M059J (cell line): ENCODE measurements around the gene KDM4C. TPM values are rescaled to one million over a fixed set of nuclear protein-coding genes. Genes with fewer than 3 reads are reported as not detected.

Experiments used
- DNase-seq: peaks from one replicate; pipeline ENCODE4 v3.0.0-alpha.2; 2012; ENCODE audit warnings: low read depth
- total RNA-seq: library from RNA; depleted of rRNA; stranded (reverse); fragments of >200 nt; shearing (Covaris generic); gene quantifications from 2 replicates; pipeline ENCODE4 v1.2.3, GENCODE V29; 2014

The KDM4C gene
- total RNA-seq, 1 experiment from 2014 or later = 17.7 TPM

DNA sequence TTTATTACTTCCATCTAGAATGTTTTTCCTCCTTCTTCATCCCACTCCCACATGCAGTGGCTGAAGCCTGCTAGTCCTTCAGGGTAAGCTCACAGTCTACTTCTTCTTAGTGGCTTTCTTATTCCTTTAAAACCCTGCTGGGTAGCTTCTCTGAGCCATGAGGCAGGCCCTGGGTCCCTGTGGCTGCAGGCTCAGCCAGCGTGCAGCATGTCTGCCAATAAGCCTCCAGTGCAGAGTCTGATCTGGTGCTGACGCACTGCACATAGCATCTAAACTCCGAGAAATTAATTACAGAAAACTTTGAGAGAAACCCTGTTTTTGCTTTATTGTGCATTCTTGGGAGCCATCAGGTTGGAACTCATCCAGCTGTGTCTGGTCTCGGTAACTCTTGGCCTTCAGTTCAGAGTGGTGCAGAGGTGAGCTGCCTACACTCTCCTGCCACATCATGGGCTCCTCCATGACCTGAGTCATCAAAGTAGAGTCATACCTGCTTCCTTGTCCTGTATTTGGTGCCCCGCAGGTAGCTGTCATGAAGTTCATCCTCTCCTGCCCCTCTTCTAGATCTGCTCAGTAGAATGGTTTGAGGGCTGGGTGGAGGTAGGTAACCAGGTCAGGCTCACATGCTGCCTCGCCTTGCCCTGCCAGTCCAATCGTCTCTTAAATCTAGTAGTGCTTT lies 339.4 kb downstream of the KDM4C start:
- peak; percentile 1 for DNase-seq

DNA sequence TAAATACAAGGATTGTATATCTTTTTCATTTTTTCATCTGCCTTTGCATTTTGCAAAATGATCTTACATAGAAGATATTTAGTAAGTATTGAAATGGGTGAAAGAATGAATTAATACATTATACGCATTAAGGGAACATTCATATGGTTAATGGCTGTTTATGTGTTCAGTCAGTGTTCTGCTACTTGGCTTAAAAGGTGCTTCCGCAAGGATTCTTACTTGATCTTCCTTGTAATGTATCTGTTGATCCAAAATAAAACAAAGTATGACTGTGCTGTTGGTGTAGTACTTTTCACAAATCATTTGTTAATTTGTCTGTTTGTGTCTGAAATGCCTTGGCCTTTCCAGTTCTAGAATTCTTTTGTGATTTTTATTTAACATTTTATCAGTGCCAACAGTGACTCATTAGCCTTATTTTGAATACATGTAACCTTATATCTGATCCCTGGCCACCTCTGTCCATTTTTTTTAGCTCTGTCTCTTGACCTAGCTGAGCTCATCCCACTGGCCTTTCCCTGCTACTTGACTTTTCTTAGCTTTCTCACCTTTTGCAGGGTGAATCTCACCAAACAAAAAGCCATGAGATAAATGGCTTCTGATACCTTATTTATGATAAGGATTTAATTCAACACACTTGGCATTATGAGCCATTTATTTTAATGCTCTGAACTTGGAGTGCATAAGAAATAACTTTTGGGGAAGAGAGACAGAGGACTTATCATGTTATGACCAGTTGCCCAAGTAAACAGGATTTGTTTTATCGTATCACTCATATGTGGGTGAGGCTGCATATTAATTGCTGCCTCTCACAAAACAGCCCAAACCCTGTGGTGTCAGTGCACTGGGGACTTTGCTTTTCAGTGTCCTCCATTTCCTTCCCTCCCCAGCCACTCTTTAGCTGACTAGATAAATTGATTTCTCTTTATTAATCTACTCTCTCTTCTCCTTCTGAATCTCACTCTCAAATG lies 340.3 kb downstream of the KDM4C start:
- DNase-seq = peak; percentile 44

DNA sequence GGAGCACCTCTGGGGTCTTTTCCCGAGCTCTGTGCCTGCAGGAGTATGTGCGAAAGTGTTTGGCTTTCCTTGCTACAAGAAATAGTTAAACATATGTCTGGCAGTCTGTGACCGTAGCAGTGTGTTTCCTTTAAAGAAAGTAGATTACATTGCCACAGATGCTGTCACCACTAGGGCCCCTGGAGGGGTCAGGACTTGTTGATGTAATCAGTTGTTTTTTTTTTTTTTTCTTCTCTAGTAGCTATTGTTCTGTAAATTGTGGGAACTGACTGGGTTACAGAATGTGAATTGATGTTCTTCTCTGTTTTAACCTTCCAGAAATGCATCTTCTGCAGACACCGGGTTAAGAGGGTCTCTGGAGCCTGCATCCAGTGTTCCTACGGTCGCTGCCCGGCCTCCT lies 345.6 kb downstream of the KDM4C start:
- DNase-seq = no peak

DNA sequence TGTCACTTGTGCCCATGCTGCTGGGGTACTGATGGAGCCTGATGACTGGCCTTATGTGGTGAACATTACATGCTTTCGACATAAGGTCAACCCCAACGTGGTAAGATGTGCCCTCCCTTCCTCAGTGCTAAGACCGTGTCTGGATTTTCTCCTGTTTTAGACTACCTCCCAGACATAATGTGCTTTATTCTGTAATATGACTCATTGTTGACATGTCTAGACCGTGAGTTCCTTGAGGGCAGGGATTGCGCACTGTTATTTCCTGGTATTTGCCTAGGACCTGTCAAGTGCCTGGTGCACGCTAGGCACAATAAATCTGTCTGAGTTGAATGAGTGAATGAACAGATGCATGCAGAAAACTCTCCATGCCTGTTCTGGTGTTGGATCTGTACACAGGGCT lies 346.0 kb downstream of the KDM4C start:
- peak; percentile 15 for DNase-seq

DNA sequence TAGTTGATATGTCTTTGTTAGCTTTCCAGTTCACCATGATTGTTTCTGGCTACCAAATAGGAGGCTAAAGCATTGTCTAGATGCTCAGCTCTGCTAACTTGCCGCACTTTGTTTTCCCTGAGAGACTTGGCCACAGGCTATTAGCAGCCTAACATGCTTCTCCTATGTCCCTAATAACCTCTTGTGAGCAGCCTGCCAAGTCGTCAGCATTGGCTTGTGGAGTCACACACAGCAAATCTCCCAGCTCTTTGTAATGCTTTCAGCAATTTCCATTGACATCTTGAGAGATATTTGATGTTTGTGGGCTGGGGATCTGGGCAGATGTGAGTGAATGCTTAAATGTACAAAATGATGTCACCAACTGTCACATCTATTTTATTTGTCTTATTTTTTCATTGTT lies 346.9 kb downstream of the KDM4C start:
- no peak for DNase-seq

DNA sequence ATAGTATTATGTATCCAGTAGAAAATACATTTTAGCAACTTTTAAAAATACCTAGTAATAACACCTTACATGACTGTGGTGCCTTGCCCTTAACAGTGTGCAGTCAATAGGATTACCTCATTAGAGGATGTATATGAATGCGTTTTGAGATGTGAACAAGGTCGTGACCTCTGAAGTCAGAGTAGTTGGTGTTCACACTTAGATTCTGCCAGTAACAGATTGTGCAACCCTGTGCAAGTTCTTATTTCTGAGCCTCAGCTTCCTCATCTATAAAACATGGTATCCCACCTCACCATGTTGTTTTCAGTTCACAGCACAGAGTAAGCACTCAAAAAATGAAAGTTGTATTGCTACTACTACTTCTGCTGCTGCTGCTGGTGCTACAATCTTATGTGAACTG lies 347.3 kb downstream of the KDM4C start:
- no peak for DNase-seq

DNA sequence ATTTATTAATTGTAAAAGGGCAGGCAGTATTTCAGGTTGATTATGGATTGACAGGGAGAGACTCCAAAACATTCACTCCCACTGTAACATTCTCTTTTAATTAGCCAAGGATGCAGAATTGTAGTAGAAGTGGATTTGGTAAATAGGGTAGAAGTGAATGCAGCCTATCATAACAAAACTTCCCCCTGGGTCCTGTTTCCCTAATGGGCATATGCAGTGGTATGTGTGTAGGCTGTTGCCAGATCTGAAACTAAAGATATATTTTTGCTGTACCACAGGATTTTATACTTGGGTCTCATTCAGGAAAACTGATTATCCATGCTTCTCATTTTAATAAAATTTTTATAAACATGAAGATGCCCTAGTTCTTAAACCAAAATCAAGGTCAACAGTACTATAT lies 351.2 kb downstream of the KDM4C start:
- no peak for DNase-seq

DNA sequence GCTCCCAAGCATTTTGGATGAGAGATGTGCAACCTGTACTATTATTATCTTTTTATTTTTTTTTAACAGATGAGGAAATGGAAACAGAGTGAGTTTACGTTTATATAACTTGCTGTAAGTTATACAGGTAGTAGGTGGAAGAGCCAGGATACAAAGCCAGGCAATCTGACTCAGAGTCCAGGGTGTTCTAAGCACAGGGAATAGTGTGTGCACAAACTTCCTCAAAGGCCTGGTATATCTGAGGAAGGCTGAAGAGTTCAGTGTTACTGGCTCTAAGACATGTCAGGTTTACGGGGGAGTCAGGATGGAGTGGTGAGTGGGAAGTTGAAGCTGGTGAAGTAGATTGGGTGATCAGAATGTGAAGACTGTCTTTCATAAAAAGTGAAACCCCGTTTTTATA lies 353.6 kb downstream of the KDM4C start:
- DNase-seq = no peak

DNA sequence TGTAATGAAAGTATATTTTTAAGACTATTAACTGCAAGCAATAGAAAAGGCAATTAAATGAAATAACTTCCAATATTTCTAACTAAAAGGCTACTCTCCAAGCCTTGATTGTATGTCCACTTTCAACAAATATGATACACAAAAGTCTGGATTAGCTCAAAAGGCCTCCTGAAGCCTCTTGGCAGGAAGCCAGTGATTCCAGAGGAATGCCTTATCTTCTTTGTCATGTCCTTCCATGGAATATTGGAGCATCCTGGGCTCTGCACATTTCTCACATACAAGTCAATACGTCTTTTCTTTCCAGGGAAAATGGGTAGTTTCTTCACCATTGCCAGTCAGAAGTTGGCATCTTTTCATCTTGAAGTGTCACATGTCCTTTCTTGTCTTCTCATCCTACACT lies 357.8 kb downstream of the KDM4C start:
- DNase-seq = peak; percentile 3

DNA sequence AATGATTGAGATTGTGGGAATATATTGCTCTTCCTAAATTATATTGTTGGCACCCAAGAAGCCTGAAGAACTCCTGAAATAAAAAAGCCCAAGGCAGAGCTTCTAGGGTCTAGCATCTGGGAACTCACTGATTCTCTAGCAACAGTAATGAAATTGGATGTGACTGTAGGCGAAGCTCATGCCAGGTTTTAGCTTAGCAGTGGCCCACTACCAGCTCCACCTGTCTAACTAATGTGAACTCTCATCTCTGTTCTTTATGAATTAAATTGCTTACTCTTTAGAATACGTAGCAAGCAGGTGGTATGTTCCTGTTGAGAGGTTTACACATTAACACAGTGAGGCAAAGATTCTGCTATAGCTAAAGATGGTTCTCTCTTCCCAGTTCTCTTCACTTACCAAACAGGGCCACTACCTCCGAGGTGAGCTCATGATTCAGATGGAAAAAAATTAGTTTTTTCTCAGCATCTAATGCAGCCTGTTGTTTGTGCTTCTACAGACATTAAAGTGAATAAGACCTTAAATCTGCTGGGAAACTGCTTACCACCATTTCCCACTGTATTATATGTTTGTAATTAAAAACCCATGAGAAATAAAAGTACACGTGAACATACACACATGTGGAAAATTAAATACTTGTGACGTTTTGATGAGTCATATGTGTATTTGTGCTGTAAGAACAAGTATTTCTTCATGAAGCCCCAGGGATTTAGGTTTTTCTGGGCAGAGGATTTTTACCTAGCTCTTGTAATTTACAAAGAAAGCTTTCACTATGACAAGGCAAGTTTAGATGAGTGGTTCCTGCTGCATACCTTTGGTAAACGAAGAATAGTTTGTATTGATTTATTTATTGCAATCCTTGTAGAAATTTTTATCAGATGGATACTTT lies 360.1 kb downstream of the KDM4C start:
- no peak for DNase-seq

DNA sequence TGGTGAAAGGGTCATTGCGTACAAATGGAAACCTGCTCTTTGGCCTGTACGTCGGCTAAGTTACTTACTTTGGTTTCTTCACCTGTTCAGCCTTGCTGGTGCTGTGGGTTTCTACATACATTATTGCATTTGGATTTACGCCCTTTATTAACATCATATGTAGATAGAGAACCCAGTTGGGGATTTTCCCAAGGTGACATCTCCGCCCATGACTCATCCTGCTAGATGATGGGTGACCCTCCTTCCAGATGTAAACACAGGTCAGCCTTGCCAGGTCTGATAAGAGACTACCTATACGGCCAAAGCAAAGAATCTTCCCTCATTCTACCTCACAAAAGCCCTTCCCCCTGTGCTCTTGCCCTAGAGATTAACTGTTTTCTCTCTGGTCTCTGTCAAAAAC lies 360.9 kb downstream of the KDM4C start:
- no peak for DNase-seq

DNA sequence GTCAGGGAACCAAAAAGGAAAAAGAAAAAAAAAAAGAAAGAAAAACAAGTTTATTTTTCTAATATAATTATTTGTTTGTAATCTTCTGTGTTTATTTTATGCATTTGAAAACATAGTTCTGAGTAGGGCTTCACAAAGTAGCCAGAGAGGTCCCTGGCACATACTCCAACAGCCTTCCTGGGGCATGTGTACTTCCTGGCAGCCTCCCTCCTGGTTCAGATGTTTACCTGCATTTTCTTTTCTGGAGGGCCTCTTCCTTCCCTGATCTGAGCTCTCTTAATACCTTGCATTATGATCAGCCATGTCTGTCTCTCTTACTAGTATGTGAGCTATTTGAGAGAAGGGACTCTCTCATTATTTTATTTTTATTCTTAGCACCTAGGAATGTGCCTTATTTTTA lies 361.8 kb downstream of the KDM4C start:
- DNase-seq = no peak

DNA sequence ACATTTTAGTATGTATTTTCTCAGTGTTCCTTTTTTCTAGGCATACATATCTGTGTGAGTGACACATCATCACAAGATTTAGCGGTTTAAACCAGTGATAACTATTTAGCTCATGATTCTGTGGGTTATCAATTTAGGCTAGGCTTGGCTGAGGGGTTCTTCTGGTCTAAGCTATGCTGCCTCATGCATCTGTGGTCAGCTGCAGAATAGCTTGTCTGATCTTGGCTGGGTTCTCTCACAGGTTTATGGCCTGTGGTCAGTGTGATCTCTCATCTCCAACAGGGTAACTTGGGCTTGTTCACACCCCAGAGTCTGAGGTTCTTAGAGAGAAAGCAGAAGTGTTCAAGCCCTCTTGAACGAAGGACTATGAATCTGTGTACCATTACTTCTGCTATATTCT lies 363.3 kb downstream of the KDM4C start:
- no peak for DNase-seq

DNA sequence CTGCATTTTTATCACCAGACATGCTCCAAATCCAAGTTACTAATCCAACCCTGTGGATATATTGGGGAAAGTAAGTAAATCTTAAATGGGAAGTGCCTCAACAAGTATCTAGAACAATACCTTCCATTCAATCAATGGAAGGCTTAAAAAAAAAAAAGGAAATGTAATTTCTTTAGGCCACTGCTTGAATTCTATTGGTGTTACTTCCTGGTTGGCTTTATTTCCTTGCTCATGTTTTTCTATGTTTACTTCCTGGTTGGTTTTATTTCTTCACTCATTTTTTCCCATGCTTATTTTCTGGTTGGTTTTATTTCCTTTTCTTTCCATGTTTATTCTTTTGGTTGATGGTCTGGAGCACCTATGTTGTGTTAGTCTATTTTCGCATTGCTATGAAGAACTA lies 363.9 kb downstream of the KDM4C start:
- no peak for DNase-seq

DNA sequence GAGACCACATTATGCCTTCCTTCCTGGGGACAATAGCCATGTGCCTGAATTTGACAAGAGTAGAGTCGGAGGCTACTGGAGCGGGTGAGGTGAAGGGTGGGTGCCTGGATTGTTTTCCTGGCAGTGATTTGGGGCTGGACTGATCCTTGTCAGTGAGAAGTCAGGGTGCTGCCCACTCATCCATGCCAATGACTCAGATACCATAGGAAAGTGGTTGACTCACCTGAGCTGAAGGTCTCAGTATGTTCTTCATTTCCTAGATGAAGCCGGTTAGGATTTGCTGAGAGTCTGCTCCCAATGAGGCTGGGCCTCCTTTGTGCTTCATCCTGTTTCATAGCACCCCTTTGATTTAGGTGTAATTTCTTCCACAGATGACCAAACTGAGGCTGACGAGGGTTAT lies 366.0 kb downstream of the KDM4C start:
- DNase-seq = peak; percentile 33

DNA sequence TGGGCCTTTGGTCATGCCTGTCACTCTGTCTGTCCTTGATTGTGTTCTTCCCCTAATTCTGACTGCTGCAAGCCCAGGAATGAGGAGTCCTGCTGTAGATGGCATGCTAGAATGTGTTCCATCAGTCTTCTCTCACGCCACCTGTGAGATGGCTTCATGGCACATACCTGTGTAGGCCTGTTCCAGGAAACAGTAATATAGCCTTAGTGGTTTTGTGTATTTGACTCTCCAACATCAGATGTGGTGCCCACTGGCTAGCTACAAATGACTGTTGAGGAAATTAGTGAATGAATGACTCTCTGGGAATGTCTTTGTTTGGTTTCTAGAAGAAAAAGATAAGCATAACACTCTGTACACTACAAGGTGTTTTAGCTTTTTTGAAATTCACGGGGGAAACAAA lies 367.5 kb downstream of the KDM4C start:
- DNase-seq = no peak

DNA sequence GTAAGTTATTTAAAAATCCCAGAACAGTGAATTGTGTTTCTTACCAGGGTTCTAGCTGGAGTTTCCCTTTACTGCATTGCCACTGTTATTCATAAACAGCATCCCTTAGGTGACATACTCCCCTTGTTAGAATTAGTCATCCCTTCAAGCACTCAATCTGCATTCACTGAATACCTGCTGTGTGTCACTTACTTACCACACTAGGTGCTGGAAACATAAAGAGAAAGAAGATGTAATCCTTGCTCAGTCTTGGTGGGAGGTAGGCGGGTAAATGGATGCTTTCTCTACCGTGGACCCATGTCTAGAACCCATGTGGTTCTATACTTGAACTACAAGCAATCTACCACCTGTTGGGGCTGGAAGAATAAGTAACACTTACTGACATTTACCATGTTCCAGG lies 371.6 kb downstream of the KDM4C start:
- peak; percentile 28 for DNase-seq

DNA sequence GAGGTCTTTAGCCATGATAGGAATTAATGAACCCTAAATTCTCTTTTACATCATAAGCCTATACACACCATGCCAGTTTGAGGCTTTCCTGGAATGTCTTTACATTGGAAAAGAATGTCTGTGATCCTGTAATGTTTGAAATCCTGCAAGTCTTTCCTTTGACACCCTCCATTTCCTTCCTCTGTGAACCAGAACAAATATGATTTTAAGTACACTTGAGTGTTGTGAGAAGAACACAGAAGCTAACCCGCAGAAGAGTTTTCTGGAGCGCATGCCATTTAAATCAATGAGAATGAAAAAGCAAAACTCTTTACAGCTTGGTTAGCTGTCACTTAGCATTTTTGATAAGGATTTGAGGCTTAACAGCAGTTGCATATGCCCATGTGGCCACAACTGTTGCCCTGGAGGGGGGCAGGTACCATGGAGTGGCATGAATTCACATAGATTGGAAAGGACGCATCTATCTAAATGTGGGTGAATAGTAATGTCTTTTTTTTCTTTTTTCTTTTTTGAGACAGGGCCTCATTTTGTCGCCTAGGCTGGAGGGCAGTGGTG lies 372.6 kb downstream of the KDM4C start:
- no peak for DNase-seq

DNA sequence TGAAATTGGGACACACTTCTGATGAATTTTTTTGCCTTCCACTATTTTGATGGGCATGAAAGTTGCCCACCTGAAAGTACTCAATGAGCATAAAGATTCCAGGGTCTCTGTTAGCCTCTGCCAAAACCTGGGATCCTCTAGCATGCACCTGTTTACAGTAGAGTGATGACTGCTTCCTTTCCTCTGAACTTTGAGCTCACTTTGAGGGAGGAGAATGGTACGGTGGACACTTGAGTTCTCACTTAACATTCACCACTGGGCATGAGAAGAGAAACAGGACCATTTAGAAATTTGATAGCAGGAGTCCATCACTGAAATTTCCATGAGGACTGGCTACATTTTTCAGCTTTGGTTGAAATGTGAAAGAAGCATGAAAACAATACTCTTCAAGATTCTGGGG lies 374.8 kb downstream of the KDM4C start:
- DNase-seq = no peak

DNA sequence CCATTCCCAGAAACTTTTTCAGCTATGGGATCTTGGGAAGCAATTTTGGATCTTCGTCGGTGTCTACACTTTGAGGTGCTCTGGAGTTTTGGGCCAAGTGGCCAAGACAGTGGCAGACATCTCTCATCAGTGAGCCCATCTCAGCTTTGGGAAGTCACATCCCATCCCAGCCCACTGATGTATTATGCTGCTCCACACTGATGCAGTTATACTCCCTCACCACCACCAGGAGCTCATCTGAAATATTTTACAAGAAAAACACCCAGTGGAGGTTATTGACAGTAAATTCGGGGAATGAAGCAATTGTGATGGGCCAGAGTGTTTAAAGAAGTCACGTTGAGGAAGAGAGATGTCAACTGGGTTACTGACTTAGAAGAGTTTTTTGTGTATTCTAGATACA lies 378.0 kb downstream of the KDM4C start:
- DNase-seq = no peak

DNA sequence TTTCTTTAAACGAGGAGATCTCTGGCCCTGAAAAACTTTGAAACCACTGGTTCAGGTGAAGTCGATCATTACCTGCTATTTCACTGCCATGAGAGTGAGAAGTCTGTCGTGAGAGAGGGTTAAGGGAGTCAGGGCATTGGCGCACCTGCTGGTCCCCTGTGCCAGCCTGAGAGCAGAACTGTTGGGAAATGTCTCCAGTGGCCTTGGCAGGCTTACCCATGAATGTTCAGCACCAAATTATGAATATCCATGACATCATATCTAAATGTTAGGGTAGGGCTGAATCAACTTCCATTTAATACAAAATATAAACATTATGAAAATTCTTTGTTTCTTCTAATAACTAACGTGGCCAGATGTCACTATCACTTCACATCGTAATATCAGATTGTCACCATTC lies 379.3 kb downstream of the KDM4C start:
- no peak for DNase-seq

DNA sequence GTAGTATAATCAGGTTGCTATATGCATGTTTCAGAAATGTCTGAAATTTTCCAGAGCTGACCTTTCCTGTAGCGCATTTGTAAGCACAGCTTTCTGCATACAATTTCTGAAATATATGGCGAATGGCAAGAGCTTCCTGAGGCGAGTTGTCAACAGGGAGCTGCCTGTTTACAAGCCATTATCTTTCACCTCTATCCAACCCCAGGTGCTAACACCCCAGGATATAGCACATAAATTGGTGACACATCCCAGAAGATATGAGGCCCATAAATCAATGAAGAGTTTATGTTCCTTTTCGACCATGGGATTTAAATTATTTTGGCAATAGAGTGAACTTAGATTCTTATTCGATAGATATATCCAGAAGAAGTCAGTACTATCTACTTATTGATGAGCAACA lies 379.8 kb downstream of the KDM4C start:
- DNase-seq = no peak
